HG02840 (cell line): Measurements from ENCODE around the gene SEMA6A.

Experiments used
- ATAC-seq: cut with Tn5 transposase; IDR thresholded peaks from one replicate; pipeline ENCODE4 v1.9.1; 2021; ENCODE audit warnings: mild to moderate bottlenecking, moderate library complexity, moderate number of reproducible peaks; ENCODE audit not compliant: unreplicated experiment, low FRiP score

SEMA6A gene

GRCh38 chr5:116574367-116575325 is at the start of gene SEMA6A:
Gene SEMA6A (minus strand): TSS chr5:116574823. CDS start chr5:116504944, 69,879 bp downstream.
- peak; percentile 44 for ATAC-seq

- ATAC-seq = no peak
These were observed 47.9 kb upstream of the SEMA6A start for GRCh38 chr5:116622375-116623050.

- no peak for ATAC-seq
These were observed 47.0 kb upstream of the SEMA6A start for GRCh38 chr5:116621599-116621998.

- ATAC-seq = no peak
These were observed 42.3 kb upstream of the SEMA6A start for GRCh38 chr5:116616876-116617275.

GRCh38 chr5:116614603-116614920 is 39.9 kb upstream of the SEMA6A start:
- no peak for ATAC-seq

GRCh38 chr5:116613445-116613844 is 38.8 kb upstream of the SEMA6A start:
- peak; percentile 16 for ATAC-seq

GRCh38 chr5:116612431-116612830 is 37.8 kb upstream of the SEMA6A start:
- ATAC-seq = no peak

GRCh38 chr5:116605310-116606070 is 30.9 kb upstream of the SEMA6A start:
- ATAC-seq = no peak

GRCh38 chr5:116604805-116605204 is 30.2 kb upstream of the SEMA6A start:
- no peak for ATAC-seq

GRCh38 chr5:116600876-116601275 is 26.3 kb upstream of the SEMA6A start:
- no peak for ATAC-seq

- ATAC-seq = no peak
These were observed 24.3 kb upstream of the SEMA6A start for GRCh38 chr5:116598911-116599310.

- no peak for ATAC-seq
These were observed 20.9 kb upstream of the SEMA6A start for GRCh38 chr5:116595498-116595897.

GRCh38 chr5:116593340-116593739 is 18.7 kb upstream of the SEMA6A start:
- no peak for ATAC-seq

- no peak for ATAC-seq
These were observed 10.6 kb upstream of the SEMA6A start for GRCh38 chr5:116585227-116585626.

GRCh38 chr5:116583862-116584222 is 9.2 kb upstream of the SEMA6A start:
- no peak for ATAC-seq

- ATAC-seq = no peak
These were observed 8.7 kb upstream of the SEMA6A start for GRCh38 chr5:116583085-116583861.

GRCh38 chr5:116581910-116582309 is 7.3 kb upstream of the SEMA6A start:
- no peak for ATAC-seq

GRCh38 chr5:116579144-116579543 is 4.5 kb upstream of the SEMA6A start:
- ATAC-seq = no peak

GRCh38 chr5:116578676-116579075 is 4.1 kb upstream of the SEMA6A start:
- no peak for ATAC-seq

- ATAC-seq = peak; percentile 75
These were observed 2.6 kb upstream of the SEMA6A start for GRCh38 chr5:116577064-116577788.
